ENCODE measurements around the gene KPRP.

Gene KPRP
- total RNA-seq: 0 to 0.07 reads per million in 2 donors

GRCh38 chr1:152757747-152758146 is at the start of gene KPRP:
KPRP (plus strand) TSS chr1:152758025; CDS start chr1:152759589, 1,564 bp downstream.
- DNase-seq: no peak

- DNase-seq: no peak
Observed at GRCh38 chr1:152718238-152718637, 39.6 kb upstream of the KPRP start.

- DNase-seq: no peak
Observed at GRCh38 chr1:152725261-152725660, 32.6 kb upstream of the KPRP start.

GRCh38 chr1:152728986-152729385 is 28.8 kb upstream of the KPRP start:
- no peak for DNase-seq

GRCh38 chr1:152735648-152736047 is 22.2 kb upstream of the KPRP start:
- DNase-seq: no peak

- no peak for DNase-seq
Observed at GRCh38 chr1:152737997-152738396, 19.8 kb upstream of the KPRP start.

- DNase-seq: no peak
Observed at GRCh38 chr1:152739841-152740240, 18.0 kb upstream of the KPRP start.

GRCh38 chr1:152741656-152742055 is 16.2 kb upstream of the KPRP start:
- DNase-seq: no peak

GRCh38 chr1:152743371-152744145 is 14.3 kb upstream of the KPRP start:
- no peak for DNase-seq

- DNase-seq: no peak
Observed at GRCh38 chr1:152745289-152745704, 12.5 kb upstream of the KPRP start.

GRCh38 chr1:152745765-152746444 is 11.9 kb upstream of the KPRP start:
- DNase-seq: no peak

GRCh38 chr1:152747831-152748230 is 10.0 kb upstream of the KPRP start:
- no peak for DNase-seq

GRCh38 chr1:152752225-152752624 is 5.6 kb upstream of the KPRP start:
- no peak for DNase-seq

GRCh38 chr1:152753586-152753985 is 4.2 kb upstream of the KPRP start:
- DNase-seq: no peak

- DNase-seq: no peak
Observed at GRCh38 chr1:152756872-152757271, 953 bp upstream of the KPRP start.

- no peak for DNase-seq
Observed at GRCh38 chr1:152758636-152759035, 811 bp downstream of the KPRP start.

GRCh38 chr1:152759453-152760173 is 1.8 kb downstream of the KPRP start:
- DNase-seq: no peak

- no peak for DNase-seq
Observed at GRCh38 chr1:152760551-152761190, 2.8 kb downstream of the KPRP start.

- no peak for DNase-seq
Observed at GRCh38 chr1:152761609-152762213, 3.9 kb downstream of the KPRP start.

GRCh38 chr1:152768847-152769533 is 11.2 kb downstream of the KPRP start:
- DNase-seq: no peak

- no peak for DNase-seq
Observed at GRCh38 chr1:152770411-152770810, 12.6 kb downstream of the KPRP start.

GRCh38 chr1:152774875-152775274 is 17.1 kb downstream of the KPRP start, which contains the start of gene LCE1F:
LCE1F (plus strand) TSS chr1:152775140; CDS start chr1:152776372, 1,232 bp downstream.
- DNase-seq: no peak
